A673 (cell line): ENCODE measurements around the gene VAPB. TPM values are rescaled to one million over a fixed set of nuclear protein-coding genes. Genes with fewer than 3 reads are reported as not detected.

ENCODE experiments used
- BruUV-seq: library from RNA; stranded (reverse); fragments of 400-500 nt; replicated peaks from 2 replicates; lab custom pipeline; 2021; lab: Mats Ljungman, UMichigan
- CTCF ChIA-PET: fragments of 300-600 bp; sonication (Branson Sonifier 250); formaldehyde crosslinking; loops from one replicate; lab custom pipeline; 2022; ENCODE audit warnings: antibody characterized with exemption; lab: Charles Lee
- POLR2A ChIA-PET: fragments of 300-600 bp; sonication (Branson Sonifier 250); formaldehyde crosslinking; loops from one replicate; lab custom pipeline; 2022; ENCODE audit warnings: antibody characterized with exemption; ENCODE audit not compliant: low non-redundant PET; lab: Charles Lee
- DNase-seq: peaks from one replicate; pipeline ENCODE4 v3.0.0-alpha.2; 2015; ENCODE audit warnings: low spot score
- H3K27ac ChIP-seq: fragments of 200-600 bp; sonication (generic); 2 replicates; pipeline ENCODE4 v1.5.1; 2016; ENCODE audit warnings: mixed run types, low read depth, mild to moderate bottlenecking, mixed read lengths, antibody characterized with exemption, low read length; ENCODE audit not compliant: poor library complexity, severe bottlenecking
- H3K27me3 ChIP-seq: fragments of 200-600 bp; sonication (generic); replicated peaks from 2 replicates; pipeline ENCODE4 v1.6.1; 2017; ENCODE audit warnings: mixed run types, low read depth, mild to moderate bottlenecking, mixed read lengths, antibody characterized with exemption, low read length; ENCODE audit not compliant: insufficient read depth, poor library complexity
- H3K36me3 ChIP-seq: fragments of 200-600 bp; sonication (generic); 2 replicates; pipeline ENCODE4 v1.6.1; 2016; ENCODE audit warnings: mixed run types, mild to moderate bottlenecking, mixed read lengths, antibody characterized with exemption, low read length; ENCODE audit not compliant: insufficient read depth, poor library complexity, severe bottlenecking
- H3K4me1 ChIP-seq: fragments of 200-600 bp; sonication (generic); 2 replicates; pipeline ENCODE4 v1.6.1; 2017; ENCODE audit warnings: mixed run types, mild to moderate bottlenecking, mixed read lengths, antibody characterized with exemption, low read length; ENCODE audit not compliant: insufficient read depth, poor library complexity, severe bottlenecking
- H3K4me3 ChIP-seq: fragments of 200-600 bp; sonication (generic); 2 replicates; pipeline ENCODE4 v1.5.1; 2016; ENCODE audit warnings: low read depth, mixed run types, mild to moderate bottlenecking, mixed read lengths, low read length; ENCODE audit not compliant: poor library complexity, severe bottlenecking
- H3K9me3 ChIP-seq: fragments of 200-600 bp; sonication (generic); 2 replicates; pipeline ENCODE4 v1.6.1; 2016; ENCODE audit warnings: mixed run types, low read depth, mild to moderate bottlenecking, mixed read lengths, antibody characterized with exemption, low read length; ENCODE audit not compliant: poor library complexity, severe bottlenecking
- CTCF ChIP-seq: fragments of 300-800, 200-600 bp; sonication (generic); conservative IDR thresholded peaks from 2 replicates; pipeline ENCODE4 v1.5.1; 2017; ENCODE audit warnings: low read depth, mild to moderate bottlenecking, antibody characterized with exemption, low read length, moderate library complexity, mixed read lengths
- EZH2 ChIP-seq: fragments of 200-600 bp; sonication (generic); IDR thresholded peaks from 2 replicates; pipeline ENCODE4 v1.6.1; 2017; ENCODE audit warnings: borderline replicate concordance, low read depth, mild to moderate bottlenecking, mixed read lengths, antibody characterized with exemption, low read length; ENCODE audit not compliant: poor library complexity, severe bottlenecking
- intact Hi-C: fragments of 100-400 bp; cut with micrococcal nuclease; formaldehyde crosslinking; loops from one replicate; pipeline ENCODE4 v1.10.0; 2022; ENCODE audit not compliant: unreplicated experiment
- total RNA-seq: library from RNA; stranded (reverse); gene quantifications from 2 replicates; pipeline ENCODE4 v1.2.3, GENCODE V29; 2021

Gene VAPB
- total RNA-seq, 1 experiment from 2014 or later = 60.9 TPM

GRCh38 chr20:58449681-58450221 lies 60.7 kb downstream of the VAPB start:
- BruUV-seq = no TSS peak
- intact Hi-C loops = loop anchor here (10.0 kb wide), 1 partner anchor 125 kb away; no protein-coding TSS in a partner anchor
- no peak for DNase-seq
- Histone ChIP-seq H3K4me1 (no peaks in the 10 kb centered on the region), H3K27me3 (no peaks in the 10 kb centered on the region), H3K9me3 (no peaks in the 10 kb centered on the region), H3K4me3 (no peak overlapping the region), H3K27ac (no peak overlapping the region), H3K36me3 (peaks cover 13% of the 10 kb centered on the region)
- ChIA-PET CTCF (no interaction called here), POLR2A (no interaction called here)
- TF ChIP-seq CTCF (no peak), EZH2 (no peak)

GRCh38 chr20:58450254-58450653 lies 61.2 kb downstream of the VAPB start:
- H3K4me1 ChIP-seq = no peaks in the 10 kb centered on the region
- H3K27ac ChIP-seq = no peak overlapping the region
- no peaks in the 10 kb centered on the region for H3K27me3 ChIP-seq
- TF ChIP-seq CTCF (no peak), EZH2 (no peak)
- CTCF ChIA-PET = no interaction called here
- H3K4me3 ChIP-seq = no peak overlapping the region
- POLR2A ChIA-PET = no interaction called here
- no TSS peak for BruUV-seq
- DNase-seq = no peak
- intact Hi-C loops = no loop called here
- no peaks in the 10 kb centered on the region for H3K9me3 ChIP-seq
- peaks cover 8% of the 10 kb centered on the region for H3K36me3 ChIP-seq

- no peaks in the 10 kb centered on the region for H3K4me1 ChIP-seq
- ChIA-PET POLR2A (no interaction called here), CTCF (no interaction called here)
- intact Hi-C loops = no loop called here
- H3K9me3 ChIP-seq = no peaks in the 10 kb centered on the region
- H3K27ac ChIP-seq = no peak overlapping the region
- H3K4me3 ChIP-seq = no peak overlapping the region
- no peak for DNase-seq
- TF ChIP-seq EZH2 (no peak), CTCF (no peak)
- no peaks in the 10 kb centered on the region for H3K36me3 ChIP-seq
- no TSS peak for BruUV-seq
- H3K27me3 ChIP-seq = no peaks in the 10 kb centered on the region
Observed at GRCh38 chr20:58452667-58453255, 63.7 kb downstream of the VAPB start.
